GM12878 (cell line): ENCODE data around the gene ABHD2. TPM values are rescaled to one million over a fixed set of nuclear protein-coding genes. Genes with fewer than 3 reads are reported as not detected.

ENCODE experiments used
- ATAC-seq: fragments of 200-7000 bp; cut with Tn5 transposase; 3 replicates; pipeline ENCODE4 v1.9.1; 2020; ENCODE audit warnings: mild to moderate bottlenecking, moderate library complexity
- BruUV-seq: library from RNA; stranded (reverse); fragments of 400-500 nt; replicated peaks from 2 replicates; lab custom pipeline; 2021; lab: Mats Ljungman, UMichigan
- CTCF ChIA-PET: fragments of 300-600 bp; sonication (Branson Sonifier 250); formaldehyde crosslinking; extraction: SDS; loops from one replicate; lab custom pipeline; 2021; ENCODE audit warnings: inconsistent platforms; lab: Yijun Ruan, JAX
- POLR2A ChIA-PET: fragments of 350-600 bp; formaldehyde crosslinking; extraction: SDS; loops from one replicate; lab custom pipeline; 2021; ENCODE audit warnings: inconsistent platforms; lab: Charles Lee
- RAD21 ChIA-PET: fragments of 300-600 bp; sonication (Branson Sonifier 250); formaldehyde crosslinking; loops from one replicate; lab custom pipeline; 2023; ENCODE audit warnings: antibody characterized with exemption; ENCODE audit not compliant: unreplicated experiment; lab: Charles Lee
- SMC1A ChIA-PET: fragments of 300-600 bp; sonication (Branson Sonifier 250); formaldehyde crosslinking; loops from one replicate; lab custom pipeline; 2023; ENCODE audit not compliant: unreplicated experiment, uncharacterized antibody; lab: Charles Lee
- DNase-seq: peaks from one replicate; pipeline ENCODE4 v3.0.0-alpha.2; 2011; ENCODE audit warnings: low read depth, low spot score
- FAIRE-seq: peaks from 3 replicates; lab custom pipeline; 2011; peaks lifted over from hg19 to GRCh38; lab: Jason Lieb, UNC
- H2AFZ ChIP-seq: 2 replicates; pipeline ENCODE4 v1.6.0; 2011; ENCODE audit warnings: low read depth, low read length, control low read depth; ENCODE audit not compliant: control insufficient read depth
- H3K27ac ChIP-seq: 2 replicates; pipeline ENCODE4 v1.5.1; 2011; ENCODE audit warnings: control low read depth; ENCODE audit not compliant: control insufficient read depth, insufficient read depth
- H3K27me3 ChIP-seq, 2 experiments: replicated peaks in 1 of 2; 2 replicates each; pipeline versions ENCODE4 v1.6.0 to v1.6.1; 2011; ENCODE audit warnings: low read length in 1 of 2; ENCODE audit not compliant: control insufficient read depth in 2 of 2, insufficient read depth in 2 of 2
- H3K36me3 ChIP-seq, 2 experiments: 2 replicates each; pipeline ENCODE4 v1.5.1; 2011; ENCODE audit warnings: low read length in 1 of 2; ENCODE audit not compliant: control insufficient read depth in 2 of 2, insufficient read depth in 2 of 2
- H3K4me1 ChIP-seq: 2 replicates; pipeline ENCODE4 v1.6.1; 2011; ENCODE audit warnings: mild to moderate bottlenecking, low read length, moderate library complexity, mixed read lengths; ENCODE audit not compliant: control insufficient read depth, insufficient read depth
- H3K4me2 ChIP-seq: 2 replicates; pipeline ENCODE4 v1.6.0; 2011; ENCODE audit warnings: control low read depth; ENCODE audit not compliant: control insufficient read depth, insufficient read depth
- H3K4me3 ChIP-seq: fragments of 200-600 bp; sonication (generic); 2 replicates; pipeline ENCODE4 v1.5.1; 2016
- H3K79me2 ChIP-seq: 2 replicates; pipeline ENCODE4 v1.6.0; 2011; ENCODE audit warnings: low read length; ENCODE audit not compliant: control insufficient read depth, insufficient read depth
- H3K9ac ChIP-seq: 2 replicates; pipeline ENCODE4 v1.8.0; 2011; ENCODE audit warnings: low read length, control low read depth, mixed read lengths; ENCODE audit not compliant: control insufficient read depth, insufficient read depth
- H3K9me3 ChIP-seq: replicated peaks from 3 replicates; pipeline ENCODE4 v1.5.1; 2011; ENCODE audit warnings: mild to moderate bottlenecking, low read length; ENCODE audit not compliant: control insufficient read depth, insufficient read depth
- H4K20me1 ChIP-seq: 2 replicates; pipeline ENCODE4 v1.6.0; 2011; ENCODE audit not compliant: control insufficient read depth, insufficient read depth
- ATF2 ChIP-seq: IDR thresholded peaks from 2 replicates; pipeline ENCODE4 v1.6.1; 2012; ENCODE audit warnings: low read length, inconsistent platforms
- ATF3 ChIP-seq: IDR thresholded peaks from 2 replicates; pipeline ENCODE4 v1.6.1; 2011; ENCODE audit warnings: low read depth, mild to moderate bottlenecking, low read length, moderate library complexity, borderline replicate concordance; ENCODE audit errors: extremely low read depth
- CHD2 ChIP-seq: IDR thresholded peaks from 2 replicates; pipeline ENCODE4 v1.6.1; 2011; ENCODE audit warnings: low read depth, low read length, improper control_type of control experiment, borderline replicate concordance
- CREM ChIP-seq: IDR thresholded peaks from 2 replicates; pipeline ENCODE4 v1.6.1; 2014; ENCODE audit warnings: antibody characterized with exemption, low read depth
- CTCF ChIP-seq, 3 experiments: IDR thresholded peaks in 2 of 3; conservative IDR thresholded peaks in 1 of 3; 2 replicates each; pipeline ENCODE4 v1.5.1; 2011; ENCODE audit warnings: low read depth in 3 of 3, low read length in 3 of 3, mild to moderate bottlenecking in 3 of 3, control low read depth in 2 of 3, moderate library complexity in 2 of 3, inconsistent platforms in 1 of 3, mixed read lengths in 1 of 3; ENCODE audit not compliant: control insufficient read depth in 2 of 3, insufficient read depth in 1 of 3; ENCODE audit errors: extremely low read depth in 1 of 3
- HCFC1 ChIP-seq: fragments of 150-350 bp; IDR thresholded peaks from 2 replicates; pipeline ENCODE4 v1.6.1; 2014; ENCODE audit warnings: low read length
- NFYA ChIP-seq: IDR thresholded peaks from 2 replicates; pipeline ENCODE4 v1.6.1; 2011; ENCODE audit warnings: low read depth, mild to moderate bottlenecking, low read length, improper control_type of control experiment, borderline replicate concordance
- NR2C1 ChIP-seq: fragments of 450-650 bp; IDR thresholded peaks from 2 replicates; pipeline ENCODE4 v1.6.1; 2017; ENCODE audit warnings: antibody characterized with exemption, mild to moderate bottlenecking, moderate library complexity
- RFX5 ChIP-seq: IDR thresholded peaks from 2 replicates; pipeline ENCODE4 v1.6.1; 2011; ENCODE audit warnings: low read depth, low read length, improper control_type of control experiment
- SMAD1 ChIP-seq: fragments of 450-650 bp; IDR thresholded peaks from 2 replicates; pipeline ENCODE4 v1.6.1; 2018; ENCODE audit warnings: mild to moderate bottlenecking, low read depth; ENCODE audit not compliant: partially characterized antibody
- SMC3 ChIP-seq: IDR thresholded peaks from 2 replicates; pipeline ENCODE4 v1.6.1; 2011; ENCODE audit warnings: low read length, improper control_type of control experiment, borderline replicate concordance
- SUZ12 ChIP-seq: fragments of 200-600 bp; sonication (generic); IDR thresholded peaks from one replicate; pipeline ENCODE4 v1.6.1; 2018; ENCODE audit warnings: antibody characterized with exemption, mild to moderate bottlenecking; ENCODE audit not compliant: unreplicated experiment
- TBL1XR1 ChIP-seq: IDR thresholded peaks from 2 replicates; pipeline ENCODE4 v1.6.1; 2012; ENCODE audit warnings: low read depth, low read length, improper control_type of control experiment
- USF1 ChIP-seq: IDR thresholded peaks from 2 replicates; pipeline ENCODE4 v1.6.1; 2011; ENCODE audit warnings: borderline replicate concordance, low read depth, mild to moderate bottlenecking, moderate library complexity, mixed read lengths, low read length; ENCODE audit not compliant: insufficient read depth; ENCODE audit errors: extremely low read length
- ZBTB11 ChIP-seq: fragments of 450-650 bp; formaldehyde crosslinking; IDR thresholded peaks from 2 replicates; pipeline ENCODE4 v1.5.0; 2022; ENCODE audit warnings: mild to moderate bottlenecking, missing genetic modification characterization
- ZNF217 ChIP-seq: fragments of 450-650 bp; IDR thresholded peaks from 2 replicates; pipeline ENCODE4 v1.6.1; 2017; ENCODE audit warnings: antibody characterized with exemption, mild to moderate bottlenecking
- ZNF384 ChIP-seq: IDR thresholded peaks from 2 replicates; pipeline ENCODE4 v1.6.1; 2012; ENCODE audit warnings: low read depth, mild to moderate bottlenecking, low read length, improper control_type of control experiment, borderline replicate concordance
- WGBS: methylation state at CpG from one replicate; pipeline ENCODE4 v1.1.6; 2016; ENCODE audit warnings: low lambda C conversion rate; ENCODE audit not compliant: insufficient replicate concordance, insufficient coverage; ENCODE audit errors: missing lambda C conversion rate; 5-methylcytosine and 5-hydroxymethylcytosine counted together
- in situ Hi-C: fragments of 300-500 bp; cut with MboI; formaldehyde crosslinking; loops from 9 replicates; pipeline ENCODE4 v1.14.3; 2018; ENCODE audit warnings: mixed read lengths
- intact Hi-C: fragments of 100-400 bp; cut with micrococcal nuclease; formaldehyde crosslinking; loops from one replicate; pipeline ENCODE4 v1.14.2; 2022; ENCODE audit not compliant: unreplicated experiment
- polyA plus RNA-seq, 11 experiments: library from polyadenylated mRNA; depleted of rRNA in 4 of 11; unstranded in 6 of 11; stranded (reverse) in 5 of 11; fragments of >200 nt; fragmentation: Nextera tagmentation in 4 of 11; fragmentation: Illumina TruSeq in 1 of 11; extraction: Ambion mirVana in 4 of 11; extraction: Trizol in 1 of 11; gene quantifications; 1 replicate in 1 of 11; 2 replicates in 10 of 11; pipeline versions ENCODE4 v1.2.1 to v1.2.3, GENCODE V29; 2011 to 2016; ENCODE audit warnings: inconsistent platforms in 2 of 11, missing spikeins in 2 of 11, low read depth in 1 of 11
- total RNA-seq, 4 experiments: library from RNA; depleted of rRNA in 3 of 4; stranded (reverse); fragments of >200 nt in 3 of 4; fragmentation: Illumina TruSeq in 1 of 4; extraction: Trizol in 1 of 4; gene quantifications; 2 replicates each; pipeline versions ENCODE4 v1.2.1 to v1.2.3, GENCODE V29; 2013 to 2021

ABHD2 gene
- total and polyA plus RNA-seq, 10 of the 15 experiments (the other 5 are each of a cell fraction or from before 2014, with no cell fraction given), result 1.2 to 33.6 (median 20.4) TPM

- Histone ChIP-seq H3K9me3 (no peaks in the 10 kb centered on the region), H4K20me1 (no peaks in the 10 kb centered on the region), H3K4me1 (no peaks in the 10 kb centered on the region), H3K4me3 (no peak overlapping the region), H2AFZ (no peak overlapping the region), H3K9ac (no peak overlapping the region), H3K27me3 (no peaks in the 10 kb centered on the region), H3K4me2 (no peak overlapping the region), H3K36me3 (no peaks in the 10 kb centered on the region), H3K79me2 (no peaks in the 10 kb centered on the region), H3K27ac (no peak overlapping the region)
- in situ Hi-C loops, result no loop called here
- FAIRE-seq, result no peak
- no TSS peak for BruUV-seq
- POLR2A ChIA-PET, result no interaction called here
- RAD21 ChIA-PET, result no interaction called here
- WGBS, result 27% methylated on average over 5 of the region's 5 CpGs
- intact Hi-C loops, result no loop called here
- CTCF ChIA-PET, result interaction anchor here (0.8 to 1.0 kb wide), 2 partner anchors 16 to 136 kb away, joined by 3 to 4 read pairs; no protein-coding TSS in a partner anchor
- no peak for ATAC-seq
- DNase-seq, result no peak
- SMC1A ChIA-PET, result no interaction called here
- TF ChIP-seq ATF3, result no peak
- no peak for TF ChIP-seq SMC3
- no peak for TF ChIP-seq ATF2
- no peak for TF ChIP-seq USF1
- TF ChIP-seq SUZ12, result no peak
- TF ChIP-seq RFX5, result no peak
- TF ChIP-seq SMAD1, result no peak
- no peak for TF ChIP-seq CHD2
- no peak for TF ChIP-seq CREM
- no peak for TF ChIP-seq NFYA
- no peak for TF ChIP-seq ZBTB11 (CRISPR knock-in tag)
- TF ChIP-seq HCFC1, result no peak
- no peak for TF ChIP-seq ZNF217
- no peak for TF ChIP-seq NR2C1
- TF ChIP-seq TBL1XR1, result no peak
- TF ChIP-seq CTCF (IDR thresholded peaks at IDR 0.05 in 2 of 3, conservative IDR thresholded peaks at IDR 0.05 in 1 of 3; ENCODE audit: control insufficient read depth in 2 of 3, extremely low read depth in 1 of 3, insufficient read depth in 1 of 3, low read depth in 3 of 3, low read length in 3 of 3), result no peak
- no peak for TF ChIP-seq ZNF384
These were observed 46.7 kb upstream of the ABHD2 start for GRCh38 chr15:89041507-89041906.
